GM19467 (cell line): ENCODE data around the gene CYP1A1.
"Not testable (repeated sequence)": the region's sequence is repeated elsewhere in the genome, so short reads cannot be mapped to it uniquely, and the experiment has no call there.

ENCODE experiments used
- ATAC-seq: cut with Tn5 transposase; IDR thresholded peaks from one replicate; pipeline ENCODE4 v1.9.1; 2021; ENCODE audit warnings: mild to moderate bottlenecking, moderate library complexity; ENCODE audit not compliant: unreplicated experiment

The CYP1A1 gene

GRCh38 chr15:74738239-74738638, 12.9 kb upstream of the CYP1A1 start:
- ATAC-seq: not testable (repeated sequence)

DNA sequence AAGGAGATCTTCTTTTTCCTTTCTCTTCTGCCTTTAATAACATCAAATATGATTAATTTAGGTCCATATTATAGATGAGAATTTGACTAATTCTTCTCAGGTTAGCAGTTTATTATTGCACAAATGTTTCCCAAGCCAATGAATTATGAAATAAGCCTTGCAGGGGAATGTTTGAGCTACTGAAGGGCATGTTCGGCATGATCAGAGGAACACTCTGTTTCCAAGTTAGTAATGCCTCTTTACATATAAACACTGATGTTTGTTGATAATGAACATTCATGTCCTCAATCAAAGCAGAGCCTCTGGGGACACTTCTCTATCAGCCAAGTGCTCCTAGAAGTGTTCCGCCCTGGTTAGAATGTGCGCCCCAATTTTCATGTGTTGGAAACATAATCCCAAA, 10.0 kb upstream of the CYP1A1 start:
- ATAC-seq: no peak

DNA sequence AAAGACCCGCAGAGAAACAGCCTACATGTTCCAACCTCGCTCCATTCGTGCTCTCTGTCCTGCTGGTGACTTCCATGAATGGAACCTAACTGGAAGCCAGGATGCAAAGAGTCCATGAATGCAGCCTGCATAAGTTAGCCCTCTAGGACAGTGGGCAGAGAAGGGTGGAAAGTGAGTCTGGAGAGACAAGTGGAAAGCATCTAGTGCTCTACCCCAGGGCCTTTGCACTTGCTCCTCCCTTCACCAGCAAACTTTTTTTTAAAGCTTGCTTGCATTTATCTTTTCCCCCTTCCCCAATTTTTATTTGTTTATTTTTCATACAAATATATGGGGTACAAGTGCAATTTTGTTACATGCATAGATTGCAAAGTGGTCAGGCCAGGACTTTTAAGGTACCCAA, 7.9 kb upstream of the CYP1A1 start:
- no peak for ATAC-seq

DNA sequence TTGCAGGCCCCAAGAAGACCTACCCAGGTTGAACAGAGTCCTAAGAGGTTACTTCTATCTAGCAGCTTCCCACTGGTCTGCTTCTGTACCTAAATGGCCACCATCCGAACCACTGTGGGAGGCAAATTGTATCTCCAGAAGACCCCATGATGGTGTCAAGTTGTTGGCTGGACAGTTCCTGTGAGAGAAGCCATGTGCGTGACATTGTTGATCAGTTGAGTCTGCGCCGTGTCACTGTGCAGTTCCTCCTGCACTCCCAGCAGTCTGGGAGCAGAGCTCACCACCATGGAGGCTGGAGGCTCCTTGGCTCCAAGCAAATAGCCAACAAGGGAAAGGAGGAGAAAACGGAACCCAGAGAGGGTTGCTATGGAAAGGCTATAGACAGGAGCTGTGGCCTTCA, 7.5 kb upstream of the CYP1A1 start:
- no peak for ATAC-seq

DNA sequence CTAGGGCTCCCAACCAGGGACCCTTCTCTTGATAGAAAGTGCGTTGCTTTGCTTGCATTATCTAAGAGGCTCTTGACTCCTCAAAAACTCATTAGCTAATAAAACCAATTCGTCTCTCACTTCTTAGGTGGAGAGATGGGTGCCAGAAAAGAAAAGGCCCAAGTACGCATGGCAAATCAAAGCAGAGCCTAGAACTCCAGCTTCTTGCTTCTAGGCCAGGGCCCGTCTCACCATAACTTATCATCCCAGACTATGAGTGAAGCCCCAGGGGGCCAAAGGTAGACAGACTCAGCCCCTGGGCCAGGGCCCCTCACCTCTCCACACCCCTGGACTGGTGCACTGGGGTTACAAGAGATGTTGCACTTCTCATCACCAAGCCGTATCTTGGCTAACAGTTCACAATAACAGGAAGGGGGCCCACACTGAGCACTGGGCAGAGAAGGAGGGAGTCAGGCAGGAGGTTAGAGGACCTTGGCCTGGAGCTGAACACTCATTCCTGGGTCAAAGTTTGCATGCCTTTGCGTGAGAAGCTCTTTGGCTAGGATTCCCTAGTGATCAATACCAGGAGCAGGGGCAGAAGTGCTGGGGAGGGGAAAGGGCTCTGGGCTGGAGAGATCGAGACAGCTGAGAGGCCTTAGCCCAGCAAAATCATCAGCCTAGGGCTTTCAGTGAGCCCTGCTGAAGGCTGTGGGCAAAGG, 5.4 kb upstream of the CYP1A1 start:
- no peak for ATAC-seq

DNA sequence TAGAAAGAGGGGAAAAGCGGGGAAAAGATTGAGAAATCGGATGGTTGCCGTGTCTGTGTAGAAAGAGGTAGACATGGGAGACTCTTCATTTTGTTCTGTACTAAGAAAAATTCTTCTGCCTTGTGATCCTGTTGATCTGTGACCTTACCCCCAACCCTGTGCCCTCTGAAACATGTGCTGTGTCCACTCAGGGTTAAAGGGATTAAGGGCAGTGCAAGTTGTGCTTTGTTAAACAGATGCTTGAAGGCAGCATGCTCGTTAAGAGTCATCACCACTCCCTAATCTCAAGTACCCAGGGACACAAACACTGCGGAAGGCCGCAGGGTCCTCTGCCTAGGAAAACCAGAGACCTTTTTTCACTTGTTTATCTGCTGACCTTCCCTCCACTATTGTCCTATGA, 4.0 kb upstream of the CYP1A1 start:
- not testable (repeated sequence) for ATAC-seq

DNA sequence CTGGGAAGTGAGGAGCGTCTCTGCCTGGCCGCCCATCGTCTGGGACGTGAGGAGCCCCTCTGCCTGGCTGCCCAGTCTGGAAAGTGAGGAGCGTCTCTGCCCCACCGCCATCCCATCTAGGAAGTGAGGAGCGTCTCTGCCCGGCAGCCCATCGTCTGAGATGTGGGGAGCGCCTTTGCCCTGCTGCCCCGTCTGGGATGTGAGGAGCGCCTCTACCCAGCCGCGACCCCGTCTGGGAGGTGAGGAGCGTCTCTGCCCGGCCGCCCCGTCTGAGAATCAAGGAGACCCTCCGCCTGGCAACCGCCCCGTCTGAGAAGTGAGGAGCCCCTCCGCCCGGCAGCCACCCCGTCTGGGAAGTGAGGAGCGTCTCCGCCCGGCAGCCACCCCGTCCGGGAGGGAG, 3.4 kb upstream of the CYP1A1 start:
- not testable (repeated sequence) for ATAC-seq

GRCh38 chr15:74727727-74728126, 2.4 kb upstream of the CYP1A1 start:
- ATAC-seq: no peak

DNA sequence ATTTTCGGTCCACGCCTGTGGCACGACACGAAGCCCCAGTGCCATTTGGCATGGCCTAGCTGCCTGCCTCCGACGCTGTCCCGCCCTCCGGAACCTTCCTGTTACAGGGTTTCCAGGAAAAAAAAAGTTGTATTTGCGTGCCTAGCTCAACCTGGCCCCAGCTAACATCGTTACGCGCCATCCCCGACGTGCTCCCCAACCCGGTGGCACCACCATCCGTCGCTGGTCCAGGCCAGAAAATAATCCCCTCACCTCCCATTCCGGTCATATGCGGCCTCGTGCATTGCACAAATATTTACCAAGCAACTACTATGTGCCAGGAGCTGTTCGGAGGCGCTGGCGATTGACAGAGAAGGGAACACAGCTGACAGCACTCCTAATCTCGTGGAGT, 1.4 kb upstream of the CYP1A1 start:
- no peak for ATAC-seq

DNA sequence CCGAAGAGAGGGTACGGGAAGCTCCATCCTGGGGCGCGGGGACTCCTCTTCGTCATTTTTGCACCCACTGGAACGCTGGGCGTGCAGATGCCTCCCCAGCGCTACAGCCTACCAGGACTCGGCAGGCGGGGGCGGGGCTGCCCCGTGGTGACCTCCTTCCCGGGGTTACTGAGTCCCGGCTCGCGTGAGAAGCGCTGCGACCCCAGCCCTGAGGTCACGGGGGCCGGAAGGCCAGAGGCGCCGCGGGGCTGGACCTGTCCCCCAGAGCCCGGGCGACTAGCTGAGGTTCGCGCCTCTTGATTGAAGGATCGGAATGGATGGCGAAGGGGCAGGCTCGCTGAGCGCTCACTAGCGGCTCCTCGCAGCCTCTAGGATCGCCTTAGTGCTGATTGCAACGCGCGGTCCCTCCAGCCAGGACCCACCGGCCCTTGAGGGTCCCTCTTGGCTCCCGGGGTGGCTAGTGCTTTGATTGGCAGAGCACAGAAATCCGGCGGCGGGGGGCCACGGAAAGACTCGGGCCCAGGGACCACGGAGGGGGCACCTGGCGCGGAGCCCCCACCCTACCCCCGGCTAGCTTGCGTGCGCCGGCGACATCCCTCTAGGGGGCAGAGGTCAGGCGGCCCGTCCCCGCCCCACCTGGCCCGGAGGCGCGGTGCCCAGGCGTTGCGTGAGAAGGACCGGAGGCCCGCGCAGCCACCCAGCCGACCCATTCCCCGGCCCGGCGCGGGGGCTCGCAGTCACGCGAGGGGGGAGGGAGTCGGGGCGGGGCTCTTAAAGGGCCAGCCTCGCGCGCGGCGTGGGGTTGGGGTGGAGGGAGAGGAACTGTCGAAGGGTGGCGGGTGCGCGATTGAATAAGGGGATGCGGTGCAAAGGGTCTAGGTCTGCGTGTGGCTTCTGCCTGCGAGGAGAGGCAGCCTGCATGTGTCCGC, 781 bp upstream of the CYP1A1 start:
- ATAC-seq: no peak

GRCh38 chr15:74724570-74725224, 631 bp downstream of the CYP1A1 start:
- ATAC-seq: no peak

DNA sequence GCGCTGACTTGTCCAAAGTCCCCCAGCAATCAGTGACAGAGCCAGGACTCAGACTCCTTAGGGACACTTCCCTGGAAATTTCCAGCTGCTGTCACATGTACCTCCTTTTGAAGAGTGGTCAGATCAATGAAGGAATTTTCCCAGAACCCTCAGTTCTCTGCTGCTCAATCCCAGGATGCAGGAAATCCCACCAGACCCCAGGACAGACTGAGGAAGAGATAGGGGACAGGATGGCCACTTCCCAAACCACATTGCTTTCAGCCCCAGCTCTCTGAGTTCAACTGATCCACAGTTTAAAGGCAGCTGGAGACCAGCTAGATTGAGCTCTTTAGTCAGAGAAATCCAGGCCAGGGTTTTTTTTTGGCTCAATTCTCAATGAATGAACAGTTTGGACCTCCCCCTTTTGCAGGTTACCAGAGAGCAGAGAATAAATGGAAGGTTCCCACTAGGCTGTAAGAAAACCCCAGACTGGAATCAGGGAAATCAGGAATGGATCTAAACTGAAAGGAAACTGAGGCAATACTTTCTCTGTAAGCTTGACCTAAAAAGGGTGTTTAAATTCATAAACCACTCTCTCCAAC, 1.5 kb downstream of the CYP1A1 start:
- no peak for ATAC-seq

GRCh38 chr15:74723187-74723586, 2.1 kb downstream of the CYP1A1 start:
- no peak for ATAC-seq

- ATAC-seq: no peak
Observed at GRCh38 chr15:74722591-74722990, 2.7 kb downstream of the CYP1A1 start.

GRCh38 chr15:74716651-74717050, 8.7 kb downstream of the CYP1A1 start:
- ATAC-seq: no peak

GRCh38 chr15:74712311-74712710, 13.0 kb downstream of the CYP1A1 start:
- ATAC-seq: no peak

DNA sequence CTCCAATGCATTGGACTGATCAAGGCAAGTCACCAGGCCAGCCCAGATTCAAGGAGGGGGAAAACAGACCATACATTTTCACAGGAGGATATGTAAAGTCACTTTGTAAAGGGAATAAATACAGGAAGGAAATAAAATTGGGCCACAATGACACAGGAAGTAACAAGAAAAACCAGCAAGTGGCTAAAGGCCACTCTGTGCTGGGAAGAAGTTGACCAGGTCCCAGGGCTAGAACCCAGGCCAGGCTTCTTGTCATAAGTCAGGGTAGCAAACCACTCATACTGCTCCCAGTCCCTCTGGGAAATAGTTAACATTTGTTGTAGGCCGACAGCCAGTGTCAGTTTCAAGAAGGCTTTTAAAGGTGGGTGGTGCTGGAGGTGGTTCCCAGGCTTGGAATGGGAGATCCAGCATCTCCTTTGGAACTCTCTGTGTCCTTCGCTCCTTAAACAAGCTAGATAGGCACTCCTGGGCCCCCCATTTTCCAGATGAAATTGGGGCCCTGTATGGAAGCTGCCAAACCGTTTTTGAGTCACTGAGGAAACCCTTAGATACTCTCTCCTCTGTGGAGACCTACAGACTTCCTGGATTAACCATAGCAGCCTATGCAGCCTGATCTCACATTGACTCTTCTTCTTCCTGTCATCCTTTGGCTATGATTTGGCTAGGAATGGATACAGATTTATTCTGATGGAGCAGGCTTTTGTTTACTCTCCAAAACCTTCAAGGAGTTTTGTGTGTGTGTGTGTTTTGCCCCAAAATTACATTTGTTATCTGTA, 14.8 kb downstream of the CYP1A1 start:
- ATAC-seq: no peak

GRCh38 chr15:74709892-74710291, 15.4 kb downstream of the CYP1A1 start:
- ATAC-seq: no peak

DNA sequence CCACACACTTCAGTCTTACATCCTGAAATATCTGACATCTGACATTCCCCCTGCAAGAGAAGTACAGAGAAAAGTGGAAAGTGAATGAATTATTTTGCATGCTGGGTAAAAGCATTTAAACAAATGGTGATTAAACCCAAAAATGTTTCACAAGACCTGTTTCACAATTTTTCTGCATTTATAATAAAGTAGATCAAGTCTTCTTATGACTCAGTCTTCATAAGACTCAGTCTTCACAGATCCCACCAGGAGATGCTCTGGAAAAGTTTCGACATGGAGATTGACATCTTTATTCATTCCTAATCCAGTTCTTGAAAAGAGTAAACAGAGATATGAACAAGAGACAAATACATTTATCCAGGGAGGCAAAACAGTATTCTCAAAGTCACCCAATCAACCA, 16.3 kb downstream of the CYP1A1 start:
- no peak for ATAC-seq

DNA sequence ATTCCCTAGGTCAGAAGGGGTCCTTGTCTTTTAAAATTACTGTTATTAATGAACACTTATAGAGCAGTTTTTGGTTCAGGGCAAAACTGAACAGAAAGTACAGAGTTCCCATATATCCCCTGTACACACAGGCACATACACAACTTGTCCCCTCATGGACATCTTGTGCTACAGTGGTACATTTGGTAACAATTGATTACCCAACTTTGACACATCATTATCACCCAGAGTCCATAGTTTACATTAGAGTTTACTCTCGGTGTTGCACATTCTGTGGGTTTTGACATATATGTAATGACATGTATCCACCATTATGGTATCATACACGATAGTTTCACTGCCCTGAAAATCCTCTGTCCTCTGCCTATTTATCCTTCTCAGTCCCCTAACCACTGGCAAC, 28.5 kb downstream of the CYP1A1 start:
- no peak for ATAC-seq

GRCh38 chr15:74696398-74696729, 29.0 kb downstream of the CYP1A1 start:
- ATAC-seq: no peak
